HG02938 (cell line): ENCODE data around the gene PPP1R13B.

Experiments
- ATAC-seq: cut with Tn5 transposase; IDR thresholded peaks from one replicate; pipeline ENCODE4 v1.9.1; 2021; ENCODE audit warnings: mild to moderate bottlenecking, moderate library complexity; ENCODE audit not compliant: unreplicated experiment

Gene PPP1R13B

GRCh38 chr14:103746701-103747100, 100.7 kb downstream of the PPP1R13B start:
- ATAC-seq: no peak

- no peak for ATAC-seq
Measured at GRCh38 chr14:103745424-103745823, 102.0 kb downstream of the PPP1R13B start.

- ATAC-seq: no peak
Measured at GRCh38 chr14:103744621-103745395, 102.6 kb downstream of the PPP1R13B start.

GRCh38 chr14:103743691-103744090, 103.7 kb downstream of the PPP1R13B start:
- ATAC-seq: no peak

- no peak for ATAC-seq
Measured at GRCh38 chr14:103742499-103743255, 104.7 kb downstream of the PPP1R13B start.

- ATAC-seq: no peak
Measured at GRCh38 chr14:103741876-103742275, 105.5 kb downstream of the PPP1R13B start.

GRCh38 chr14:103740991-103741689, 106.2 kb downstream of the PPP1R13B start:
- ATAC-seq: no peak

GRCh38 chr14:103739793-103740501, 107.4 kb downstream of the PPP1R13B start:
- no peak for ATAC-seq

- ATAC-seq: no peak
Measured at GRCh38 chr14:103739466-103739792, 107.9 kb downstream of the PPP1R13B start.

- no peak for ATAC-seq
Measured at GRCh38 chr14:103738701-103739451, 108.5 kb downstream of the PPP1R13B start.

- ATAC-seq: no peak
Measured at GRCh38 chr14:103738166-103738565, 109.2 kb downstream of the PPP1R13B start.

- ATAC-seq: no peak
Measured at GRCh38 chr14:103737432-103738045, 109.8 kb downstream of the PPP1R13B start.

GRCh38 chr14:103736546-103737431, 110.6 kb downstream of the PPP1R13B start:
- ATAC-seq: no peak

- ATAC-seq: no peak
Measured at GRCh38 chr14:103735815-103736545, 111.4 kb downstream of the PPP1R13B start.

- ATAC-seq: no peak
Measured at GRCh38 chr14:103735439-103735814, 111.9 kb downstream of the PPP1R13B start.

GRCh38 chr14:103735022-103735421, 112.4 kb downstream of the PPP1R13B start:
- no peak for ATAC-seq

- no peak for ATAC-seq
Measured at GRCh38 chr14:103734081-103734888, 113.1 kb downstream of the PPP1R13B start.
